Psoas muscle (tissue), 8 donors: Measurements from ENCODE around the gene RAB11FIP4. TPM values are rescaled to one million over a fixed set of nuclear protein-coding genes. Genes with fewer than 3 reads are reported as not detected.

ENCODE experiments used
- ATAC-seq, 4 donors: fragments of 200-7000 bp; cut with Tn5 transposase; one replicate each; pipeline ENCODE4 v1.9.1; 2020; ENCODE audit warnings: moderate library complexity in 3 of 4, mild to moderate bottlenecking in 2 of 4
- DNase-seq, 2 donors: peaks; one replicate each; pipeline ENCODE4 v3.0.0-alpha.2; 2020
- H3K27ac ChIP-seq: fragments of 200-600 bp; one replicate; pipeline ENCODE4 v1.8.0; 2022
- H3K27me3 ChIP-seq, 3 donors: fragments of 200-600 bp in 1 of 3; one replicate each; pipeline versions ENCODE4 v1.6.1 to v1.8.0; 2013 to 2022; ENCODE audit warnings: low read length in 2 of 3, mild to moderate bottlenecking in 2 of 3, moderate library complexity in 1 of 3; ENCODE audit not compliant: insufficient read depth in 3 of 3
- H3K36me3 ChIP-seq, 2 donors: fragments of 200-600 bp in 1 of 2; one replicate each; pipeline versions ENCODE4 v1.6.1 to v1.8.0; 2013 to 2022; ENCODE audit warnings: low read depth in 1 of 2, mild to moderate bottlenecking in 1 of 2, moderate library complexity in 1 of 2; ENCODE audit not compliant: insufficient read depth in 1 of 2
- H3K4me1 ChIP-seq: fragments of 200-600 bp; one replicate; pipeline ENCODE4 v1.8.0; 2022
- H3K4me3 ChIP-seq: fragments of 200-600 bp; one replicate; pipeline ENCODE4 v1.8.0; 2022; ENCODE audit warnings: mild to moderate bottlenecking
- H3K9me3 ChIP-seq: fragments of 200-600 bp; one replicate; pipeline ENCODE4 v1.8.0; 2022
- WGBS, 3 donors: extraction: QIAGEN DNeasy Blood & Tissue Kit; methylation state at CpG; one replicate each; pipeline versions ENCODE4 v1.1.6 to v1.1.7; 2013; 5-methylcytosine and 5-hydroxymethylcytosine counted together
- intact Hi-C, 2 donors: fragments of 100-400 bp; cut with DNase I; formaldehyde crosslinking; loops; one replicate each; pipeline versions ENCODE4 v1.11.0 to v1.14.2; 2022
- polyA plus RNA-seq, 3 donors: library from polyadenylated mRNA; stranded (reverse); fragments of 200-250 nt; gene quantifications; one replicate each; pipeline ENCODE4 v1.2.3, GENCODE V29; 2013
- total RNA-seq, 4 donors: library from RNA; stranded (reverse); fragmentation: NEBNext Ultra II Directional in 2 of 4; extraction: Animal tissue kit (Norgen Biotek cat#: 25700) in 2 of 4; gene quantifications; one replicate each; pipeline versions ENCODE4 v1.2.1 to v1.2.4, GENCODE V29; 2021 to 2023
- TF ChIP-seq, protein P1 (sequence below): fragments of 200-600 bp; IDR thresholded peaks from one replicate; pipeline ENCODE4 v1.8.0; 2022; ENCODE audit warnings: antibody characterized with exemption
- donor health status: healthy with polysubstance abuse.
- donor health status: DM: no; HTN: no; CAD: no; lungs with moderate emphysema.
- donor health status: Bipolar disorder and iron deficiency.
- donor health status: healthy.
- donor health status: DM: yes; HTN: yes; CAD: no.
- donor health status: DM: no; HTN: no; CAD: no.
- donor health status: DM: no; HTN: no; CAD: no.
- donor health status: DM: yes; HTN: yes; CAD: no.

The RAB11FIP4 gene
- total and polyA plus RNA-seq, 7 donors, result 0.04 to 1.8 (median 0.41) TPM

DNA sequence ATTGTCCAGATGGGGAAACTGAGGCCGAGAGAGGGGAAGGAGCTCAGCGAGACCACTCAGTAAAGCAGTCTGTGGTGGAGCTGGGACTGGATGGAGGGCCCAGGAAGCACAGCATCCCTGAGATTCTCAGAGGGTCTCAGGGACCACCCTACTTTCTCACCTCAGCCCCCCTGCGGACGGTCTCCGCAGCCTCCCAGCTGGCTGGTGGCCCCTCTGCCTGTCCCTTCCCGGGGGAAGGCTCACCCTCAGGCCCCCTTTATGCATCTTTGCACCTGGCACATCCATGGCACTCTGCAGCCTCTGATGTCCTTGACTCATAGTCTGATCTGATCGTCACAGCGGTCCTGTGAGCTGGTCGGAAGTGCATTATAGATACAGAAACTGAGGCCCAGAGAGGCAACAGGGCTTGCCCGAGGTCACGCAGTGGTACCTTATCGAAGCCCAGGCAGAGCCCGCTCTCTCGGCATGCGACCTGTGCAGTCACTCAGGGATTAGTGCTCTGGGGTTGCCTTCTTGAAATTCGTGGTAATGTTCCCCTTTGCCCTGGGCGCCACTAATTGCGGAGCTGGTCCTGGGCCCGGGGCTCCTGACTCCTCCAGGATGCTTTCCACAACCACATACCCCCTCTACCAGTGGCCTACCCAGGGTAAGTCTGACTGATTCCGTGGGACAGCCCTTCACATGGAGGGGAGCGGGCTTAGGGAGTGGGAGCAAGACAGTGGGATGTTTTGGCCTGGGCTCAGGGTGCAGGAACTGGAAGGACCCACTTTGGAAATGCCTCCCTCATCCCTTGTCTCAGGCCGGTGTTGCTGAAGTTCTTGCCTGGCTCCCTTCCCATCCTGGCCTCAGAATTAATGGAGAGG lies 24.4 kb downstream of the RAB11FIP4 start:
- Histone ChIP-seq H3K9me3 (no peaks in the 10 kb centered on the region), H3K27ac (no peak overlapping the region), H3K4me3 (no peak overlapping the region), H3K36me3 (no peaks in the 10 kb centered on the region), H3K27me3 (no peaks in the 10 kb centered on the region), H3K4me1 (peaks cover 9% of the 10 kb centered on the region)
- TF ChIP-seq, protein P1, sequence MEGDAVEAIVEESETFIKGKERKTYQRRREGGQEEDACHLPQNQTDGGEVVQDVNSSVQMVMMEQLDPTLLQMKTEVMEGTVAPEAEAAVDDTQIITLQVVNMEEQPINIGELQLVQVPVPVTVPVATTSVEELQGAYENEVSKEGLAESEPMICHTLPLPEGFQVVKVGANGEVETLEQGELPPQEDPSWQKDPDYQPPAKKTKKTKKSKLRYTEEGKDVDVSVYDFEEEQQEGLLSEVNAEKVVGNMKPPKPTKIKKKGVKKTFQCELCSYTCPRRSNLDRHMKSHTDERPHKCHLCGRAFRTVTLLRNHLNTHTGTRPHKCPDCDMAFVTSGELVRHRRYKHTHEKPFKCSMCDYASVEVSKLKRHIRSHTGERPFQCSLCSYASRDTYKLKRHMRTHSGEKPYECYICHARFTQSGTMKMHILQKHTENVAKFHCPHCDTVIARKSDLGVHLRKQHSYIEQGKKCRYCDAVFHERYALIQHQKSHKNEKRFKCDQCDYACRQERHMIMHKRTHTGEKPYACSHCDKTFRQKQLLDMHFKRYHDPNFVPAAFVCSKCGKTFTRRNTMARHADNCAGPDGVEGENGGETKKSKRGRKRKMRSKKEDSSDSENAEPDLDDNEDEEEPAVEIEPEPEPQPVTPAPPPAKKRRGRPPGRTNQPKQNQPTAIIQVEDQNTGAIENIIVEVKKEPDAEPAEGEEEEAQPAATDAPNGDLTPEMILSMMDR, result no peak
- intact Hi-C loops, result no loop called here
- 79 to 88% (median 80%) methylated on average over 22 of the region's 22 CpGs for WGBS, 3 donors
- ATAC-seq, result no peak
- DNase-seq, result no peak

DNA sequence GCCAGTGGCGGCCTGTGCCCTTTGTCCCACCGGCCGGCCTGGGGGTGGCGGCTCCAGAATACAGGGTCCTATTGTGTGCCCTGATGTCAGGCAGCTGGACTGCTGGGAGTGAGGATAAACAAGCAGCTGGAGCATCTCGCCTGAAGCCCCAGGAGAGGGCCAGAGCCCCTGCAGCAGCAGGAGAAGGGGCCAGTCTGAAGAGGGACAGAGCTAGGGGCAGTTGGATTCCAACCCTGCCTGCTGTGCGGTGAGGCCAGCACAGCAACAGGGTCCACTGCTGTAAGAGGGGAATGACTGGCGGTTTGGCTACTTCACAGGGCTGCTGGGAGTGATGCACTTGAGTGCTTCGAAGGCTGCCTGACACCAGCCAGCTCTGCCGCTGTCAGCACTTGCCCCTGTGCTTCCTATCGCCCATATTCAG lies 25.0 kb downstream of the RAB11FIP4 start:
- WGBS, 3 donors, result 48 to 63% (median 52%) methylated on average over 10 of the region's 10 CpGs
- no peaks in the 10 kb centered on the region for H3K27me3 ChIP-seq
- TF ChIP-seq, protein P1, result no peak
- no peak overlapping the region for H3K4me3 ChIP-seq
- no peak for DNase-seq
- H3K27ac ChIP-seq, result no peak overlapping the region
- no peaks in the 10 kb centered on the region for H3K9me3 ChIP-seq
- ATAC-seq, result no peak
- intact Hi-C loops, result no loop called here
- no peaks in the 10 kb centered on the region for H3K36me3 ChIP-seq
- H3K4me1 ChIP-seq, result peaks cover 9% of the 10 kb centered on the region

DNA sequence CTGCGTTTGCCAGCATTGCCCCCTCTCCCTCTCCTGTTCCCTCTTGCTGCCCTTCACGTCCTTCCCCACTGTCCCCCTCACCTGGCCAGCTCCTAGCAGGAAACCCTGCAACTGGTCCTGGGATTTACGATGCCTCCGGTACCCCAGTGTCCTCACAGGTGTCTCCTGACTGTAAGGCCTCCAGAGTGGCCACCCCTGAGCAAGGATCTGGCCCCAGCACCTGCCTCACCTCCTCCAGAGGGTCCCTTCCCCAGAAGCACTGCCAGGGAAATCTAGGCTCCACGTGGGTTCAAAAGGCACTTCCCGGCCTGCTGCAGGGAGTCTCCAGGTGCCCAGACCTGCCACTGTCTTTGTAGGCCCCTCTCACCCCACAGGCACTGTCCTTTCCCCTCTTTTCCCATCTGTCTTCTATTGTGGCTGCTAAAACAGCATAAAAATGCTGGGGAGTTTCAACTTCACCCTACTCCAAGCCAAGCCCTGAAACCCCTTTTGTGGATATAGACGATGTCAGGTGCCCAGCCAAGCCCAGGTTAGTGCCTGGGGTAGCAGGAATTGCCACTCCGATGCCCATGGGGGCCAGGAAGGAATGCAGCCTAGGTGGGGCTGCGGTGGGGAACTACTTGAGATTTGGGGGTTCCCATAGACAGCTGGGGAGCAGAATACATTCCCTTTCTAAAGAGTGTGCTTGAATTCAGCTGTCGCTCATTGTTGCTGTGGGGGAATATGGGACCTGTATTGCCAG lies 25.7 kb downstream of the RAB11FIP4 start:
- intact Hi-C loops, result no loop called here
- Histone ChIP-seq H3K4me1 (peaks cover 9% of the 10 kb centered on the region), H3K9me3 (no peaks in the 10 kb centered on the region), H3K36me3 (no peaks in the 10 kb centered on the region), H3K27ac (no peak overlapping the region), H3K4me3 (no peak overlapping the region), H3K27me3 (no peaks in the 10 kb centered on the region)
- no peak for ATAC-seq
- WGBS, 3 donors, result 84 to 88% (median 86%) methylated on average over 10 of the region's 10 CpGs
- TF ChIP-seq, protein P1, result no peak
- DNase-seq, result no peak

DNA sequence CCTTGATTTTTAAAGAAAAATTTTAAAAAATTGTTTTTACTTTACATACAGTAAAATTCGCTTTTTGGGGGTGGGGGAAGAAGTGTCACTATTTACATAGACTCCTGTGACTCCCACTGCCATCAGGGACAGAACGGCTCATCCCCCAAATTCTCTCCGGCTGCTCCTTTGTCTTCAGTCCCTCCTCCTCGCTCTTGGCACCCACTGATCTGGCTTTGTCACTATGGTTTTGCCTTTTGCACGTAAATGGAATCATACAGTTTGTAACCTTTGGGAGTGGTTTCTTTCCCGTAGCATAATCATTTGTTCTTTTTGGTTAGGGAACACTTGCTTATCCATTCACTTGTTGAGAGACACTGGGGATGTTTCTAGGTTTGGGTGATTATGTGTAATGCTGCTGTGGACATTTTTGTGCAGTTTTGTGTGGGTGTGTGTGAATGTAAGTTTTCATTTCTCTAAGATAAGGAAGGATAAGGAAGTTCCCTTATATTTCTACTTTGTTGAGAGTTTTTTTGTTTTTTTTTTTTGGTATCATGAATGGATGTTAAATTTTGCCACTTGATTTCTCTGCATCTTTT lies 27.4 kb downstream of the RAB11FIP4 start:
- TF ChIP-seq, protein P1, result no peak
- Histone ChIP-seq H3K36me3 (no peaks in the 10 kb centered on the region), H3K9me3 (no peaks in the 10 kb centered on the region), H3K4me1 (peaks cover 5% of the 10 kb centered on the region), H3K27me3 (no peaks in the 10 kb centered on the region), H3K4me3 (no peak overlapping the region), H3K27ac (no peak overlapping the region)
- DNase-seq (no peak), ATAC-seq (no peak)
- intact Hi-C loops, result no loop called here
- 52 to 53% (median 52%) methylated on average over 6 of the region's 6 CpGs for WGBS, 3 donors
